ENCODE data around the gene TUBB3.

TUBB3 gene

GRCh38 chr16:89895482-89896250, 27.5 kb upstream of the TUBB3 start:
- ATAC-seq: no peak
- TF ChIP-seq ZNF70 (CRISPR knock-in tag; IDR thresholded peaks at IDR 0.05): no peak
- TF ChIP-seq ZFP30 (CRISPR knock-in tag; IDR thresholded peaks at IDR 0.05): no peak
- no peak for TF ChIP-seq ESRRG (CRISPR knock-in tag; IDR thresholded peaks at IDR 0.05)
- TF ChIP-seq OSR1 (CRISPR knock-in tag; IDR thresholded peaks at IDR 0.05): no peak

DNA sequence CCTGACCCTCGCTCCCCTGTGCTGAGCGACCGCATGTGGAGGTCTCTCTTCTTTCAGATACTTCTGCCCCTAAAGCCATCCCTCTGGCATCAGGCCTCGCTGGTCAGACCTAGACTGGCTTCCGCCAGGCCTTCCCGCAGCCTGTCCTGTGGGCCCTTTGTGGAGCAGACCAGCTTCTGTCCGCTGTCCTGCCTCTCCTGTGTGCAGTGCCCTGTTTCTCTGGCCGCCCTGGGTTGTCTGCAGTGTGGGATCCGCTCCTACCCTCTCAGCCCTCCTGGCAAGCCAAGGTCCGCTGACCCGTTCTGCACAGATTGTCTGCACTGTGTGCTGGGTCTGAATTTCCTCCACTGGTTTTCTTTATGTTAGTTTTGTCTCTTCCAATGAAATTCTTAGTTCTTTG, 25.9 kb upstream of the TUBB3 start:
- ATAC-seq: no peak
- TF ChIP-seq ZFP30 (CRISPR knock-in tag; IDR thresholded peaks at IDR 0.05) (no peak), TCF4 (CRISPR knock-in tag; IDR thresholded peaks at IDR 0.05; ENCODE audit: borderline replicate concordance) (no peak), BACH2 (CRISPR knock-in tag; IDR thresholded peaks at IDR 0.05; ENCODE audit: borderline replicate concordance) (no peak), ZFP3 (CRISPR knock-in tag; IDR thresholded peaks at IDR 0.05) (no peak), TSHZ2 (CRISPR knock-in tag; IDR thresholded peaks at IDR 0.05) (no peak), ZNF70 (CRISPR knock-in tag; IDR thresholded peaks at IDR 0.05) (no peak)
- TF ChIP-seq, protein P1, sequence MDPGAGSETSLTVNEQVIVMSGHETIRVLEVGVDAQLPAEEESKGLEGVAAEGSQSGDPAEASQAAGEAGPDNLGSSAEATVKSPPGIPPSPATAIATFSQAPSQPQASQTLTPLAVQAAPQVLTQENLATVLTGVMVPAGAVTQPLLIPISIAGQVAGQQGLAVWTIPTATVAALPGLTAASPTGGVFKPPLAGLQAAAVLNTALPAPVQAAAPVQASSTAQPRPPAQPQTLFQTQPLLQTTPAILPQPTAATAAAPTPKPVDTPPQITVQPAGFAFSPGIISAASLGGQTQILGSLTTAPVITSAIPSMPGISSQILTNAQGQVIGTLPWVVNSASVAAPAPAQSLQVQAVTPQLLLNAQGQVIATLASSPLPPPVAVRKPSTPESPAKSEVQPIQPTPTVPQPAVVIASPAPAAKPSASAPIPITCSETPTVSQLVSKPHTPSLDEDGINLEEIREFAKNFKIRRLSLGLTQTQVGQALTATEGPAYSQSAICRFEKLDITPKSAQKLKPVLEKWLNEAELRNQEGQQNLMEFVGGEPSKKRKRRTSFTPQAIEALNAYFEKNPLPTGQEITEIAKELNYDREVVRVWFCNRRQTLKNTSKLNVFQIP (CRISPR knock-in tag; IDR thresholded peaks at IDR 0.05; ENCODE audit: borderline replicate concordance, low read depth): no peak

DNA sequence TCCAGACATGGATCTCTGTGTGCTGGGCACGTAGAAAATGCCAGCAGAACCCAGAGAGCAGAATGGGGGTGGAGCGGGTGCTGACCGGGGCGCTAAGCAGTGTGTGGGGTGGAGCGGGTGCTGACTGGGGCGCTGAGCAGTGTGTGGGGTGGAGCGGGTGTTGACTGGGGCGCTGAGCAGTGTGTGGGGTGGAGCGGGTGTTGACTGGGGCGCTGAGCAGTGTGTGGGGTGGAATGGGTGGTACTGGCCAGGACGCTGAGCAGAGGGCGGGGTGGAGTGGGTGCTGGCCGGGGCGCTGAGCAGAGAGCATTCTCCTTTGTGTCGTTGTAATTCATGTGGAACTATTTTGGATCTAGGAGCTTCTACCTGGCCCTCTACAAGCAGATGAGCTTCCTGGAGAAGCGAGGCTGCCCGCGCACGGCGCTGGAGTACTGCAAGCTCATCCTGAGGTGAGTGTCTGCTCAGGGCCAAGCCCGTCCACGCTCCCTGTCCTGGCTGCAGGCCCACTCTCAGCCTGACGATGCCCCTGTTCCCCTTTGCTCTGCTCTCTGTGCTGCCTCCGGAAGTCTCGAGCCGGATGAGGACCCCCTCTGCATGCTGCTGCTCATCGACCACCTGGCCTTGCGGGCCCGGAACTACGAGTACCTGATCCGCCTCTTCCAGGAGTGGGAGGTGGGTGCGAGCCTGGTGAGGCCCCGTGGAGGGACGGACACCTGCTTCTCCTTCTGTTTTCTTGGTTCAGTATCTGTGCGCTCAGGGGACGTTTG, 24.8 kb upstream of the TUBB3 start:
- TF ChIP-seq ARNTL (CRISPR knock-in tag; IDR thresholded peaks at IDR 0.05; ENCODE audit: borderline replicate concordance, low read depth): no peak
- no peak for TF ChIP-seq CSDC2 (CRISPR knock-in tag; IDR thresholded peaks at IDR 0.05)
- TF ChIP-seq TOX (CRISPR knock-in tag; IDR thresholded peaks at IDR 0.05; ENCODE audit: borderline replicate concordance): no peak
- TF ChIP-seq GLIS3 (CRISPR knock-in tag; IDR thresholded peaks at IDR 0.05): no peak
- TF ChIP-seq ISL1 (CRISPR knock-in tag; IDR thresholded peaks at IDR 0.05): no peak
- no peak for TF ChIP-seq OSR1 (CRISPR knock-in tag; IDR thresholded peaks at IDR 0.05)
- TF ChIP-seq ZC3H10 (CRISPR knock-in tag; IDR thresholded peaks at IDR 0.05): no peak
- ATAC-seq: no peak

GRCh38 chr16:89899879-89900481, 23.2 kb upstream of the TUBB3 start:
- ATAC-seq: no peak
- TF ChIP-seq, protein P2, sequence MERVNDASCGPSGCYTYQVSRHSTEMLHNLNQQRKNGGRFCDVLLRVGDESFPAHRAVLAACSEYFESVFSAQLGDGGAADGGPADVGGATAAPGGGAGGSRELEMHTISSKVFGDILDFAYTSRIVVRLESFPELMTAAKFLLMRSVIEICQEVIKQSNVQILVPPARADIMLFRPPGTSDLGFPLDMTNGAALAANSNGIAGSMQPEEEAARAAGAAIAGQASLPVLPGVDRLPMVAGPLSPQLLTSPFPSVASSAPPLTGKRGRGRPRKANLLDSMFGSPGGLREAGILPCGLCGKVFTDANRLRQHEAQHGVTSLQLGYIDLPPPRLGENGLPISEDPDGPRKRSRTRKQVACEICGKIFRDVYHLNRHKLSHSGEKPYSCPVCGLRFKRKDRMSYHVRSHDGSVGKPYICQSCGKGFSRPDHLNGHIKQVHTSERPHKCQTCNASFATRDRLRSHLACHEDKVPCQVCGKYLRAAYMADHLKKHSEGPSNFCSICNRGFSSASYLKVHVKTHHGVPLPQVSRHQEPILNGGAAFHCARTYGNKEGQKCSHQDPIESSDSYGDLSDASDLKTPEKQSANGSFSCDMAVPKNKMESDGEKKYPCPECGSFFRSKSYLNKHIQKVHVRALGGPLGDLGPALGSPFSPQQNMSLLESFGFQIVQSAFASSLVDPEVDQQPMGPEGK (CRISPR knock-in tag; IDR thresholded peaks at IDR 0.05; ENCODE audit: borderline replicate concordance): no peak
- TF ChIP-seq TCF4 (CRISPR knock-in tag; IDR thresholded peaks at IDR 0.05; ENCODE audit: borderline replicate concordance) (no peak), ZFP3 (CRISPR knock-in tag; IDR thresholded peaks at IDR 0.05) (no peak), ZNF70 (CRISPR knock-in tag; IDR thresholded peaks at IDR 0.05) (no peak), ISL1 (CRISPR knock-in tag; IDR thresholded peaks at IDR 0.05) (no peak), CSDC2 (CRISPR knock-in tag; IDR thresholded peaks at IDR 0.05) (no peak), CREB5 (CRISPR knock-in tag; IDR thresholded peaks at IDR 0.05; ENCODE audit: low read depth) (no peak), ZC3H10 (CRISPR knock-in tag; IDR thresholded peaks at IDR 0.05) (no peak), OSR1 (CRISPR knock-in tag; IDR thresholded peaks at IDR 0.05) (no peak), BACH2 (CRISPR knock-in tag; IDR thresholded peaks at IDR 0.05; ENCODE audit: borderline replicate concordance) (no peak), RARB (CRISPR knock-in tag; IDR thresholded peaks at IDR 0.05) (no peak)
